Erythroblast (primary cell): ENCODE results near the gene SPTBN1.

Source experiments
- GATA1 ChIP-seq: IDR thresholded peaks from 2 replicates; pipeline ENCODE4 v1.6.1; 2011; ENCODE audit warnings: low read depth, mild to moderate bottlenecking, control low read depth, low read length, moderate library complexity
- POLR2A ChIP-seq: IDR thresholded peaks from 2 replicates; pipeline ENCODE4 v1.6.1; 2011; ENCODE audit warnings: mild to moderate bottlenecking, low read length

GRCh38 chr2:54561010-54561409, 104.9 kb downstream of the SPTBN1 start:
- TF ChIP-seq POLR2A: no peak
- TF ChIP-seq GATA1: no peak
